ENCODE measurements around the gene COL13A1.

DNA sequence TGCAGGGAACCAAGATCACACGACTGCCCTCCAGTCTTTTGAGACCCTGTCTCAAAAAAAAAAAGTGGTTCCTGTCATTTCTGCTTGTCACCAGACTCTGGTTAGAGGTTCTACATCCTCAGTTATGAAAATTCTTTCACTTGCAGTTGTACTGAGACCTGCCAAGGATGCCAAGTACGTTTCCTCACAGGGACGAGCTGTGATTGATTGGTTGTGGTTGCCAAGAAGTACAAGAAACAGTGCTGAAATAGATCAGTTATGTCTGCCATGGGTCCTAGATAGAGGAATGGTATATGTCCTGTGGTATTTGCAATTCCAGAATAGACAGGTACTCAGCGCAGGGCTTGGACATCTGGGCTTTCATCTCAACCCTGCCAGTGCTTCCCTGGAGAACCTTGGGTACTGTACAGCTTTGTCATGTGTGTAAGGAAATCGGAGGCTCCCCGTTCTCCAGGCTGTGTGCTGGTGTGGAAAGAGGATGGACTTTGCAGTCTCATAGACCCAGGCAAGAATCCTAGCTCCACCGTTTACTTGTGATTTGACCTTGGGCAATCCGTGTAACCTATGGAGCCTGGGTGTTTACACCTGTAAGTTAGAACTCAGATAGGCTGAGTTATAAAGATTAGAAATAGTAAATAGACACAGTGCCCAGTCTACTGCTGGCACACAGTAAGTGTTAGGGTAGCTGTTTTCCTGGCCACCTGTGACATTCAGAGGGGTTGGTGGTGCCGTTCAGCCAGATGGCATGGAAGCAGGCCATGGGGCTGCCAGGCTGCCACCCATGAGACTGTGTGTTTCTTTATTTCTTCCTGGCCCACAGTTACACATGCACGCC is 53.0 kb downstream of the COL13A1 start:
- TF ChIP-seq YY1 (IDR thresholded peaks at IDR 0.05; ENCODE audit: insufficient read depth, insufficient read length) (no peak), ZNF274 (IDR thresholded peaks at IDR 0.05; ENCODE audit: low read depth, low read length) (no peak), SUZ12 (IDR thresholded peaks at IDR 0.05; ENCODE audit: extremely low read depth, insufficient read depth, insufficient read length) (no peak)

Data from NT2/D1 (cell line).